Activated CD4-positive, alpha-beta T cell treated with anti-CD3 and anti-CD28 coated beads, Interleukin-2, amount 10 ng/mL, durations not matched to agents 24 days and 14 days (primary cell): ENCODE results near the gene HHLA2. TPM values are rescaled to one million over a fixed set of nuclear protein-coding genes. Genes with fewer than 3 reads are reported as not detected.

Experiments
- DNase-seq: peaks from one replicate; pipeline ENCODE4 v3.0.0; 2022
- H3K27ac Mint-ChIP-seq: one replicate; pipeline ENCODE4 v1.8.0; 2022; ENCODE audit warnings: mild to moderate bottlenecking, mixed read lengths
- H3K27me3 Mint-ChIP-seq: one replicate; pipeline ENCODE4 v1.8.0; 2022; ENCODE audit warnings: mixed read lengths
- H3K36me3 Mint-ChIP-seq: one replicate; pipeline ENCODE4 v1.8.0; 2022; ENCODE audit warnings: low read depth, mild to moderate bottlenecking, mixed read lengths
- H3K4me1 Mint-ChIP-seq: one replicate; pipeline ENCODE4 v1.8.0; 2021; ENCODE audit warnings: mixed read lengths
- H3K4me3 Mint-ChIP-seq: one replicate; pipeline ENCODE4 v1.8.0; 2022; ENCODE audit warnings: mild to moderate bottlenecking, moderate library complexity, mixed read lengths
- H3K9me3 Mint-ChIP-seq: one replicate; pipeline ENCODE4 v1.8.0; 2021; ENCODE audit warnings: mixed read lengths
- intact Hi-C: fragments of 100-400 bp; cut with micrococcal nuclease; formaldehyde crosslinking; loops from one replicate; pipeline ENCODE4 v1.15.1; 2023
- total RNA-seq: library from RNA; stranded (reverse); gene quantifications from 2 replicates; pipeline ENCODE4 v1.2.3, GENCODE V29; 2022

The HHLA2 gene
- total RNA-seq, 1 donor from 2014 or later: 2.2 TPM

GRCh38 chr3:108403198-108403597 is 106.8 kb downstream of the HHLA2 start:
- Mint-ChIP-seq H3K9me3 (peaks cover 7% of the 10 kb centered on the region), H3K27me3 (no peaks in the 10 kb centered on the region), H3K4me1 (no peaks in the 10 kb centered on the region), H3K36me3 (no peaks in the 10 kb centered on the region), H3K4me3 (no peak overlapping the region), H3K27ac (no peak overlapping the region)
- DNase-seq: no peak
- intact Hi-C loops: no loop called here

DNA sequence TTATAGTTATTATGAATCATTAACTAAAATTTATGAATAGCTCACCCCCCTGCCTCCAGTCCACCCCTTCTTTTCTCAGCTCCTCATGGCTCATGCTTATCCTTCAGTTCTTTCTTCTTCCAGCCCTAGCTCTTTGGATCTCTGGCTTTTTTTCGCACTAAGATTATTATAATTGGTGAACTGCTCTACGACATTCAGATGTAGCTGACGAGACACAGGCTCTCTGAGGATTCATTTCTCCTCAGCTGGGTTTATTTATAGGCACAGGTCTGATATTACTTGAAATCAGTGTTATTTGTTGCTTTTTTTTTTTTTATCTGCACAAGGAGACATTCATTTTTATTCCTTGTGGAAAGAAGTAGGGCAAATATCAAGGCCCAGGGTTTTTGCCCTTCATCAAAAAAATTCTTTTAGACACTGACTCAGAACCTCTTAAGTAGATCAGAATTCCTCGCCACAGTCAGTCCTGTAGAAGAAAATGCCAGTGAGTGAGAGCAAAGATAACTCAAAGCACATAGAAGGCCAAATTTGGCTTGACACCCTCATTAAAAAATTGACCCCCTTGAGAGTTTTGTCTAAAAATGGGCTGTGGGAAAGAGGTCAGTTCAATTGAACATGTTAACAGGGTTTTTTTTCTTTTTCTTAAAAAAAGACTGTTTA is 107.5 kb downstream of the HHLA2 start:
- no peaks in the 10 kb centered on the region for H3K4me1 Mint-ChIP-seq
- peaks cover 7% of the 10 kb centered on the region for H3K9me3 Mint-ChIP-seq
- no peak overlapping the region for H3K4me3 Mint-ChIP-seq
- DNase-seq: no peak
- intact Hi-C loops: no loop called here
- H3K27ac Mint-ChIP-seq: no peak overlapping the region
- no peaks in the 10 kb centered on the region for H3K36me3 Mint-ChIP-seq
- no peaks in the 10 kb centered on the region for H3K27me3 Mint-ChIP-seq

- Mint-ChIP-seq H3K4me3 (no peak overlapping the region), H3K27ac (no peak overlapping the region), H3K9me3 (peaks cover 7% of the 10 kb centered on the region), H3K4me1 (no peaks in the 10 kb centered on the region), H3K36me3 (no peaks in the 10 kb centered on the region), H3K27me3 (no peaks in the 10 kb centered on the region)
- DNase-seq: no peak
- intact Hi-C loops: no loop called here
Measured at GRCh38 chr3:108404368-108404767, 108.0 kb downstream of the HHLA2 start.

DNA sequence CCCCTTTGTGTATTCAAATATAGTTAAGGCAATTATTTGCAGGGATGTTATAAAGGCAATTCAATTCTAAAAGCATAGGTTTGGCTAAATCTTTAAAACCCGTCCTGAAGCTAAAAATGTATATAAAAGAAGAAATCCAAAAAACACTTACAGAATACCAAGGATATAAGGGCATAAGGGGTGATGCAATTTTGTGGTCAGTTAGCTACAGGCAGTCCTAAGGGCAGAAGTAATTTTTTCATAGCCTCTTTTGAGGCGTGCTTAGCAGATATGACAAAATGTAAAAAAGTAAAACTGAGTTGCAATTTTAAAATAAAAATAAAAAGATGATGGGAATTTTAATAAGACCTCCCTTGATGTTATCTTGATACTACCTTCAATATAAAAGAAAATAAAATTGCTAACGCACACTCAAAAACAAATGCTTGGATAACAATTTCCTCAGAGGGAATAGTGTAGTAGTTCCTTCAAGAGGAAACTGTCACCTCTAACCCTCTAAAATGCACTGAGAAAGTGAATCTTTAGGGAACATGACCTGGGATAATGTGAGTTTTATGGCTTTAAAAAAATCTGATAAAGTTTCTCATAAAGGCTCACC is 109.8 kb downstream of the HHLA2 start:
- Mint-ChIP-seq H3K9me3 (no peaks in the 10 kb centered on the region), H3K36me3 (no peaks in the 10 kb centered on the region), H3K27ac (no peak overlapping the region), H3K4me1 (no peaks in the 10 kb centered on the region), H3K4me3 (no peak overlapping the region), H3K27me3 (no peaks in the 10 kb centered on the region)
- no peak for DNase-seq
- intact Hi-C loops: loop anchor here (1.0 to 5.0 kb wide), 3 partner anchors 114 to 253 kb away; partner anchors contain the start of gene IFT57

GRCh38 chr3:108406661-108407206 is 110.4 kb downstream of the HHLA2 start:
- H3K27me3 Mint-ChIP-seq: peaks cover 3% of the 10 kb centered on the region
- no peak overlapping the region for H3K27ac Mint-ChIP-seq
- H3K36me3 Mint-ChIP-seq: no peaks in the 10 kb centered on the region
- no peaks in the 10 kb centered on the region for H3K9me3 Mint-ChIP-seq
- intact Hi-C loops: loop anchor here (1.0 to 5.0 kb wide), 3 partner anchors 114 to 253 kb away; partner anchors contain the start of gene IFT57
- peak; percentile 73 for DNase-seq
- H3K4me1 Mint-ChIP-seq: no peaks in the 10 kb centered on the region
- no peak overlapping the region for H3K4me3 Mint-ChIP-seq

- Mint-ChIP-seq H3K4me3 (no peak overlapping the region), H3K27ac (no peak overlapping the region), H3K27me3 (peaks cover 7% of the 10 kb centered on the region), H3K36me3 (no peaks in the 10 kb centered on the region), H3K9me3 (no peaks in the 10 kb centered on the region), H3K4me1 (no peaks in the 10 kb centered on the region)
- no peak for DNase-seq
- intact Hi-C loops: loop anchor here (5.0 kb wide), 2 partner anchors 116 to 186 kb away; partner anchors contain the start of gene IFT57
Measured at GRCh38 chr3:108407886-108408285, 111.5 kb downstream of the HHLA2 start.

DNA sequence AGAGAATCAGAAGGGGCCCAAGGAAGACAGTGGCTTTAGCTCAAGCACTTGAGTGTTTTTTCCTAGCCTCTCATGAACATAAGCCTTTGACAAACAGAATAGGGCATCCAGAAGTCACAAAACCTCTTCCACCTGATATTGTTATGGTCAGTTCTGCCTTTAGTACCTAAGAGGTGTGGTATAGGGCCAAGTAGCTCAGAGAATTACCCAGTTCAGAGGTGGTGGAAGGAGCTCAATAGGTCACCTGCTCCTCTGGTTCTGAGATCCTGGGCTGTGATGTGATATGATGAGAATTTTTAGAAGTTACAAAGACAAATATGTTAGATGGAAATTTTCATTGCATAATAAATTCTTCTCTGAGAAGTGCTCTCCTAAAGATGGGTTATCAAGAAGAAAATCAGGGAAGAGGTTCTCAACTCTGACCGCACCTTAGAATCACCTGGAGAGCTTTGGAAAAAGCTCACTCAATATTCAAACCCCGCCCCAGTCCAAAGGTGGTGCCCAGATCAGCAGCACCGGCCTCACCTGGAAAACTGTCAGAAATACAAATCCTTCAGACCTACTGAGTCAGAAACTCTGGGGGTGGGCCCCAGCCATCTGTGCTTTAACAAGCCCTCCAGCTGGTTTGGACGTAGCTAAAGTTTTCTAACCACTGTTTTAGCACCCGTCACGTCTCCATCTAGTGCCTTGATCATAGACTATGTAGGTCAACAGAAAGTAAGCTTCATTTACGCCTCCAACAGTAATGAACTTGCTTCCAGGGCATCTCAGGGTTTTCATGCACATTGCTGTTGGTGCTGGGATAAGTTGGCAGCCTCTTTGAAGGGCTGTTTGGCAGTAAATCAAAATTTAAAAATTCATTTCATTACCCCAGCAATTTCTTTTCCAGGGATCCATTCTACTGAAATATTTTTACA is 112.8 kb downstream of the HHLA2 start:
- intact Hi-C loops: loop anchor here (5.0 kb wide), 2 partner anchors 117 to 187 kb away; partner anchors contain the start of gene IFT57
- no peaks in the 10 kb centered on the region for H3K36me3 Mint-ChIP-seq
- no peak overlapping the region for H3K4me3 Mint-ChIP-seq

GRCh38 chr3:108409800-108410178 is 113.4 kb downstream of the HHLA2 start:
- intact Hi-C loops: loop anchor here (5.0 kb wide), 2 partner anchors 117 to 187 kb away; partner anchors contain the start of gene IFT57
- no peak overlapping the region for H3K4me3 Mint-ChIP-seq
- no peak overlapping the region for H3K27ac Mint-ChIP-seq
- no peak for DNase-seq
- no peaks in the 10 kb centered on the region for H3K36me3 Mint-ChIP-seq
- no peaks in the 10 kb centered on the region for H3K4me1 Mint-ChIP-seq
- H3K27me3 Mint-ChIP-seq: peaks cover 10% of the 10 kb centered on the region
- no peaks in the 10 kb centered on the region for H3K9me3 Mint-ChIP-seq

More for the DNA sequence above, 112.8 kb downstream of the HHLA2 start:
- Mint-ChIP-seq H3K27me3 (peaks cover 10% of the 10 kb centered on the region), H3K9me3 (no peaks in the 10 kb centered on the region), H3K4me1 (no peaks in the 10 kb centered on the region), H3K27ac (no peak overlapping the region)
- DNase-seq: no peak

- no peaks in the 10 kb centered on the region for H3K4me1 Mint-ChIP-seq
- no peaks in the 10 kb centered on the region for H3K36me3 Mint-ChIP-seq
- H3K4me3 Mint-ChIP-seq: no peak overlapping the region
- H3K27me3 Mint-ChIP-seq: peaks cover 10% of the 10 kb centered on the region
- H3K9me3 Mint-ChIP-seq: no peaks in the 10 kb centered on the region
- no peak overlapping the region for H3K27ac Mint-ChIP-seq
- no peak for DNase-seq
- intact Hi-C loops: no loop called here
Measured at GRCh38 chr3:108410531-108410984, 114.2 kb downstream of the HHLA2 start.

DNA sequence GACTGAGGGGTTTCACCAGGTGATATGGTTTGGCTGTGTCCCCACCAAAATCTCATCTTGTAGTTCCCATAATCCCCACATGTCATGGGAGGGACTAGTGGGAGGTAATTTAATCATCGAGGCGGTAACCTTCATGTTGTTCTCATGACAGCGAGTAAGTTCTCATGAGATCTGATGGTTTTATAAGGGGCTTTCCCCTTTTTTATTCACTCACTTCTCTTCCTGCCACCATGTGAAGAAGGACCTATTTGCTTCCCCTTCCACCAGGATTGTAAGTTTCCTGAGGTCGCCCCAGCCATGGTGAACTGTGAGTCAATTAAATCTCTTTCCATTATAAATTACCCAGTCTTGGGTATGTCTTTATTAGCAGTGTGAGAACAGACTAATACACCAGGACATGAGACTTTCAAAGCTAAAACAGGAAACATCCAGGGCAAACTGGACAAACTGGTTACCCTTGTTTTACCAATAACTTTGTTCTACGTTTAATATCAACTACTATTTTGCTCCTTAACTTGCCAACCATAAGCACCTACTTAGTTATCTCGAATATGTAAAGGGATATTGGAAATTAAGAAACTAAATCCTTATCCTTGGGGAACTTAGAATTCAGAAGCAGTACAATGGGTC is 115.9 kb downstream of the HHLA2 start:
- intact Hi-C loops: no loop called here

DNA sequence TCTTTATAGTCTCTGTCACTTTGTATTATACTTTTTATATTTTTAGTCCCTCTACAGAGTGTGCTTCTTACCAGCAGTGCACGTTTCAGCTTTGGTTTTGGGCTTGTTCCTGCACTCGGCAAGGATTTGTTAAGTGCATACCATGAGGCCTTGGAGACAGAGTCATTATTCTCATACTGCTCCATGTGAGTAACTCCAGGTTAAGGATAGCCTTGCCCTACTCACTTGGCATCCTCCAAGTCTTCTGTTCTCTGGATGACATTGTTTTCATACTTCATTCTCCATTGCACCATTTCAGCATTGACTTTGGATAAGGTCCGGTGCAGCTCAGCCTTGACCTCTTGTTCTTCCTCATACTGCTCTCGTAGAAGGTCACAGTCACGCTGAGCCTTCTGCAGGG is 117.7 kb downstream of the HHLA2 start:
- Mint-ChIP-seq H3K36me3 (no peaks in the 10 kb centered on the region), H3K27me3 (peaks cover 13% of the 10 kb centered on the region), H3K4me3 (no peak overlapping the region), H3K4me1 (no peaks in the 10 kb centered on the region), H3K27ac (no peak overlapping the region), H3K9me3 (no peaks in the 10 kb centered on the region)
- intact Hi-C loops: no loop called here
- no peak for DNase-seq

More for the DNA sequence above, 115.9 kb downstream of the HHLA2 start:
- H3K27ac Mint-ChIP-seq: no peak overlapping the region
- H3K36me3 Mint-ChIP-seq: no peaks in the 10 kb centered on the region
- H3K27me3 Mint-ChIP-seq: peaks cover 12% of the 10 kb centered on the region
- H3K4me3 Mint-ChIP-seq: no peak overlapping the region
- DNase-seq: no peak
- H3K9me3 Mint-ChIP-seq: no peaks in the 10 kb centered on the region
- no peaks in the 10 kb centered on the region for H3K4me1 Mint-ChIP-seq

GRCh38 chr3:108415661-108416060 is 119.3 kb downstream of the HHLA2 start:
- no peaks in the 10 kb centered on the region for H3K36me3 Mint-ChIP-seq
- H3K4me1 Mint-ChIP-seq: no peaks in the 10 kb centered on the region
- H3K4me3 Mint-ChIP-seq: no peak overlapping the region
- H3K9me3 Mint-ChIP-seq: no peaks in the 10 kb centered on the region
- no peak overlapping the region for H3K27ac Mint-ChIP-seq
- DNase-seq: no peak
- intact Hi-C loops: no loop called here
- peaks cover 14% of the 10 kb centered on the region for H3K27me3 Mint-ChIP-seq
